Measurements from ENCODE around the gene ZBTB22.
"Not testable (repeated sequence)": the region's sequence is repeated elsewhere in the genome, so short reads cannot be mapped to it uniquely, and the experiment has no call there.

ZBTB22 gene

GRCh38 chr6:33278810-33279209, 38.7 kb downstream of the ZBTB22 start:
- DNase-seq, result no peak

- no peak for DNase-seq
These were observed 39.2 kb downstream of the ZBTB22 start for GRCh38 chr6:33278392-33278741.

- DNase-seq, result no peak
These were observed 39.7 kb downstream of the ZBTB22 start for GRCh38 chr6:33277663-33278391.

- DNase-seq, result peak; percentile 94
These were observed 40.5 kb downstream of the ZBTB22 start, which contains the start of gene B3GALT4 for GRCh38 chr6:33276864-33277662. Gene B3GALT4 (plus strand): TSS chr6:33277123. CDS start chr6:33277420, 297 bp downstream.

GRCh38 chr6:33276581-33276863, 41.0 kb downstream of the ZBTB22 start:
- DNase-seq, result no peak

- not testable (repeated sequence) for DNase-seq
These were observed 41.6 kb downstream of the ZBTB22 start for GRCh38 chr6:33275795-33276580.

- no peak for DNase-seq
These were observed 43.3 kb downstream of the ZBTB22 start for GRCh38 chr6:33273924-33274902.

GRCh38 chr6:33273129-33273923, 44.2 kb downstream of the ZBTB22 start:
- no peak for DNase-seq

GRCh38 chr6:33272275-33273128, 45.0 kb downstream of the ZBTB22 start:
- no peak for DNase-seq

GRCh38 chr6:33271468-33272274, 45.9 kb downstream of the ZBTB22 start, which contains the start of the genes RPS18 and VPS52:
Gene RPS18 (plus strand): TSS chr6:33272075. CDS start chr6:33272120, 45 bp downstream.
Gene VPS52 (minus strand): TSS chr6:33271876. CDS start chr6:33271675, 201 bp downstream.
- DNase-seq, result peak; percentile 97

- DNase-seq, result no peak
These were observed 46.5 kb downstream of the ZBTB22 start for GRCh38 chr6:33271117-33271467.
